ENCODE results near the gene STK17B.
"Not testable (repeated sequence)": the region's sequence is repeated elsewhere in the genome, so short reads cannot be mapped to it uniquely, and the experiment has no call there.

Gene STK17B

GRCh38 chr2:196171248-196171871 lies at the start of gene STK17B:
Gene STK17B, minus strand, starts transcription at chr2:196171578. Its CDS starts 8,195 bp downstream, at chr2:196163383.
- peak; percentile 74 for DNase-seq (ENCODE audit: low read depth)

- DNase-seq (ENCODE audit: low read depth) = no peak
Measured at GRCh38 chr2:196220671-196221070, 49.3 kb upstream of the STK17B start.

GRCh38 chr2:196219671-196220070 lies 48.3 kb upstream of the STK17B start:
- no peak for DNase-seq (ENCODE audit: low read depth)

- DNase-seq (ENCODE audit: low read depth) = no peak
Measured at GRCh38 chr2:196218106-196218505, 46.7 kb upstream of the STK17B start.

GRCh38 chr2:196217116-196217515 lies 45.7 kb upstream of the STK17B start:
- DNase-seq (ENCODE audit: low read depth) = no peak

GRCh38 chr2:196215376-196215775 lies 44.0 kb upstream of the STK17B start:
- no peak for DNase-seq (ENCODE audit: low read depth)

GRCh38 chr2:196214156-196214555 lies 42.8 kb upstream of the STK17B start:
- DNase-seq (ENCODE audit: low read depth) = no peak

- DNase-seq (ENCODE audit: low read depth) = no peak
Measured at GRCh38 chr2:196213252-196213980, 42.0 kb upstream of the STK17B start.

- no peak for DNase-seq (ENCODE audit: low read depth)
Measured at GRCh38 chr2:196208915-196209314, 37.5 kb upstream of the STK17B start.

- no peak for DNase-seq (ENCODE audit: low read depth)
Measured at GRCh38 chr2:196206804-196207203, 35.4 kb upstream of the STK17B start.

- no peak for DNase-seq (ENCODE audit: low read depth)
Measured at GRCh38 chr2:196205881-196206435, 34.6 kb upstream of the STK17B start.

- no peak for DNase-seq (ENCODE audit: low read depth)
Measured at GRCh38 chr2:196205011-196205766, 33.8 kb upstream of the STK17B start.

GRCh38 chr2:196201229-196202009 lies 30.0 kb upstream of the STK17B start:
- no peak for DNase-seq (ENCODE audit: low read depth)

- DNase-seq (ENCODE audit: low read depth) = no peak
Measured at GRCh38 chr2:196200557-196200956, 29.2 kb upstream of the STK17B start.

- DNase-seq (ENCODE audit: low read depth) = no peak
Measured at GRCh38 chr2:196195758-196196157, 24.4 kb upstream of the STK17B start.

GRCh38 chr2:196195302-196195701 lies 23.9 kb upstream of the STK17B start:
- DNase-seq (ENCODE audit: low read depth) = no peak

GRCh38 chr2:196191541-196191940 lies 20.2 kb upstream of the STK17B start:
- no peak for DNase-seq (ENCODE audit: low read depth)

- no peak for DNase-seq (ENCODE audit: low read depth)
Measured at GRCh38 chr2:196187898-196188458, 16.6 kb upstream of the STK17B start.

GRCh38 chr2:196187175-196187700 lies 15.9 kb upstream of the STK17B start:
- not testable (repeated sequence) for DNase-seq (ENCODE audit: low read depth)

- DNase-seq (ENCODE audit: low read depth) = no peak
Measured at GRCh38 chr2:196186266-196186980, 15.0 kb upstream of the STK17B start.

- DNase-seq (ENCODE audit: low read depth) = no peak
Measured at GRCh38 chr2:196184921-196185320, 13.5 kb upstream of the STK17B start.

Measured in HS-27A (cell line).